AG09319 (cell line): Measurements from ENCODE around the gene ISL1.

Experiments
- DNase-seq: peaks from one replicate; pipeline ENCODE4 v3.0.0-alpha.2; 2010; ENCODE audit warnings: low read depth; ENCODE audit errors: extremely low read depth
- TF ChIP-seq, protein P1 (sequence below): IDR thresholded peaks from 2 replicates; pipeline ENCODE4 v1.5.1; 2011; ENCODE audit warnings: low read depth, mild to moderate bottlenecking, inconsistent platforms, low read length, moderate library complexity

The ISL1 gene

DNA sequence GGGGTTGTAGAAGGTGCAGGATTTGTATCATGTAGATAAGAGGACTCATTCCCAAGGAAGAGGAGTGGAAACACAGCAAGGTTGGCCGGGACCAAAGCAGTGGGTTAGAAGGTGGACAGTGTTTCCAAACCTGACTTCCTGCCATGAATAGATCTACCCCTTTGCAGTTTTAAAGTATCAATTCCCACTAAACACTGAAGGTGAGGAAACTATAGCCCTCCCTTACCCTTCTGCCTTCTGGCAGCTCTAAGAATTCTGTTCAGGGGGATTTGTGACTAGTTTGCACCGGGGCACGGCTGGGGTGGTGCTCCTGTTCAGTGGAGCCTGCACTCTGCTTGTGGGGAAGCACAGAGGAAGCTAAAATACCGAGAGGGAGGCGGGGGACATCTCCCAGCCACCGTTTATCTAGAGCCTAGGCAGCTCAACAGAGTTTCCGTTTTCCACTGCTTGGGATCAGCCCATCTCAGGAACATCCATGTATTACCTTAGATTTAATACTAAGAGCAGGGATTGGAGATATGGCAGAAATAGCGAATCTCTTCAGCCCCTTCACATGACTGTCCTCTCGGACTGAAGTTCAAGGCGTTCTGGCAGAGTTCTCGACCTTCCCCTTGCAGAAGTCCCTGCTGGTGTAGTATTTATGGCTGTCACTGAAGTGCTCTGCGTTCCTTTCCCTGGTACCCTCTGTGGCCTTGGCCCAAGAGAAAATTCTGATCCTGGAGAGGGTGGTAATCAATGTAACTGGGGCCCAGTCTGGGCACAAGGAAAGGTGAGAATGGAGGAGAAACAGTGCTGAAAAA lies 5.4 kb downstream of the ISL1 start:
- TF ChIP-seq, protein P1, sequence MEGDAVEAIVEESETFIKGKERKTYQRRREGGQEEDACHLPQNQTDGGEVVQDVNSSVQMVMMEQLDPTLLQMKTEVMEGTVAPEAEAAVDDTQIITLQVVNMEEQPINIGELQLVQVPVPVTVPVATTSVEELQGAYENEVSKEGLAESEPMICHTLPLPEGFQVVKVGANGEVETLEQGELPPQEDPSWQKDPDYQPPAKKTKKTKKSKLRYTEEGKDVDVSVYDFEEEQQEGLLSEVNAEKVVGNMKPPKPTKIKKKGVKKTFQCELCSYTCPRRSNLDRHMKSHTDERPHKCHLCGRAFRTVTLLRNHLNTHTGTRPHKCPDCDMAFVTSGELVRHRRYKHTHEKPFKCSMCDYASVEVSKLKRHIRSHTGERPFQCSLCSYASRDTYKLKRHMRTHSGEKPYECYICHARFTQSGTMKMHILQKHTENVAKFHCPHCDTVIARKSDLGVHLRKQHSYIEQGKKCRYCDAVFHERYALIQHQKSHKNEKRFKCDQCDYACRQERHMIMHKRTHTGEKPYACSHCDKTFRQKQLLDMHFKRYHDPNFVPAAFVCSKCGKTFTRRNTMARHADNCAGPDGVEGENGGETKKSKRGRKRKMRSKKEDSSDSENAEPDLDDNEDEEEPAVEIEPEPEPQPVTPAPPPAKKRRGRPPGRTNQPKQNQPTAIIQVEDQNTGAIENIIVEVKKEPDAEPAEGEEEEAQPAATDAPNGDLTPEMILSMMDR = no peak
- DNase-seq = no peak

DNA sequence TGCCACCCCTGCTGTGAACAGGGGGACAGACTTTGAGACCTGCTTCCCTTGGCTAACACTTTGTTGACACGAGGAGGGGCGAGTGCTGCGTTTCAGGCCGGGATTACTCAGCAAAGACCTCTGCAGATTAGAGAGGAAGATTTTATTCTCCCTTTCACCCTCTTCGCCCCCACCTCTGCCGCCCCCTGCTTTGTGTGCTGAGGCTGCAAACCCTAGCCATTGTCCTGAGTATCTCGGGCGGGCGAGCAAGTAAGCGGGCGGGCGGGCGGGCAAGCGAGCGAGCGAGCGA lies 6.0 kb downstream of the ISL1 start:
- no peak for DNase-seq
- TF ChIP-seq, protein P1 = no peak

- no peak for DNase-seq
- TF ChIP-seq, protein P1 = no peak
These were observed 6.6 kb downstream of the ISL1 start for GRCh38 chr5:51389577-51390463.

DNA sequence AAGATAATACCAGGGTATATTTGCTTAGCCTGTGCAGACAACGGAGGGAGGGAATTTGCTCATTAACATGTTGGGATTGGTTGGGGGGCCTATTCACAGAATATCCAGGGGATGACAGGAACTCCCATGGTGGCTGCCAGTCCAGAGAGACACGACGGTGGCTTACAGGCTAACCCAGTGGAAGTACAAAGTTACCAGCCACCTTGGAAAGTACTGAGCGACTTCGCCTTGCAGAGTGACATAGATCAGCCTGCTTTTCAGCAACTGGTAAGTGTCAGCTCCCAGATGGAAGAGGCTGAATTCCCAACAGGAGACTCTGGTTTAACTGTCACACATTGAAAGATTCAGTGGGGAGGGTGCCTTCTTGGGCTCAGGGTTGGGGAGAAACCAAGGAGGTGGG lies 7.9 kb downstream of the ISL1 start:
- TF ChIP-seq, protein P1 = no peak

GRCh38 chr5:51392689-51393199 lies 9.5 kb downstream of the ISL1 start:
- no peak for DNase-seq
- TF ChIP-seq, protein P1 = no peak

More for the DNA sequence above, 7.9 kb downstream of the ISL1 start:
- DNase-seq = no peak

DNA sequence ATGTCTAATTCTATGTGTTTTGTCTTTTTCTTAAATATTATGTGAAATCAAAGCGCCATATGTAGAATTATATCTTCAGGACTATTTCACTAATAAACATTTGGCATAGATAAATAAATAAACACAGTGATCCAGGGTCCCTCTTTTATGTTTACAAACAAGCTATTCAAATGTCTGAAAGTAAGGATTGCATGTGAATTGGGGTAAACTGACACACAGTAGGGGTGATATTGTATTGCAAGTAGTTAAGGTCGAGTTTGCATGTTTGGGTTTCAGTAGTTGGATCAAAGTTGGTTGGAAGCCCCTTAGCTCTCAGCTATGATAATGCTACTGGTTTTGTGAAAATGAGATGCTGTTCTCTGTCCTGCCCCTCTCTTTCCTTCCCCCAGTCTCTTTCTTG lies 11.4 kb downstream of the ISL1 start:
- DNase-seq = no peak
- TF ChIP-seq, protein P1 = no peak

DNA sequence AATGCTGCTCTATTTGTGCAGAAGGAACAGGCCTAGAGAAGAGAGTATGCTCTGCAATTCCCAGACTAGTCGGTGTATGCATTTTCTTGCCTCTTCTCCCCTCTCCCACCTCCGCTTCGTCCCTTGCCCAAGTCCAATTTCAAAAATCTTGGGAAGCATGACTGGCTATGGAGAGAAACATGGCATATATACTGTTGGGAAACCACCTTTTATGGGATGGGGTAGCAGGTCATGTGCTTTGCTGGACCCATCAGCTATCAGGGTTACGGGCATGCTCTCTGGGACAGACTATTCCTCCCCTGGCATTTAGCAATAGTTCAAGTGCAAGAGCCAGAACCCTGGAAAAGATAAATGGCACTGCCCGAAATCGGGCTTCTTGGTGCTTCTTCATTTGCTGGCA lies 12.0 kb downstream of the ISL1 start:
- no peak for DNase-seq
- TF ChIP-seq, protein P1 = no peak
